ENCODE results near the gene STUB1. TPM values are rescaled to one million over a fixed set of nuclear protein-coding genes. Genes with fewer than 3 reads are reported as not detected.
A peak's percentile ranks its signal among the peaks of the same experiment; 100 is the strongest.
"Not testable (repeated sequence)": the region's sequence is repeated elsewhere in the genome, so short reads cannot be mapped to it uniquely, and the experiment has no call there.

The STUB1 gene
- total RNA-seq, 2 donors from 2014 or later = 86.6 to 105 TPM

GRCh38 chr16:684961-685696, 4.9 kb downstream of the STUB1 start:
- intact Hi-C loops (cut with DNase I, micrococcal nuclease) = no loop called here
- ATAC-seq (no peak), DNase-seq (peak in 1 of 2 donors; percentile 46)

GRCh38 chr16:685967-686366, 5.8 kb downstream of the STUB1 start:
- intact Hi-C loops (cut with DNase I, micrococcal nuclease) = no loop called here
- peak; percentile 13 for ATAC-seq

GRCh38 chr16:686459-687260, 6.5 kb downstream of the STUB1 start:
- ATAC-seq = no peak
- no peak for DNase-seq
- intact Hi-C loops (cut with DNase I, micrococcal nuclease) = no loop called here

More at GRCh38 chr16:685967-686366, 5.8 kb downstream of the STUB1 start:
- DNase-seq = peak in 1 of 2 donors; percentile 72

GRCh38 chr16:687499-687898, 7.3 kb downstream of the STUB1 start:
- ATAC-seq = no peak
- no peak for DNase-seq
- intact Hi-C loops (cut with DNase I, micrococcal nuclease) = no loop called here

GRCh38 chr16:689175-689897, 9.1 kb downstream of the STUB1 start:
- intact Hi-C loops (cut with DNase I, micrococcal nuclease) = no loop called here
- ATAC-seq (peak; percentile 1), DNase-seq (no peak)

- DNase-seq; ATAC-seq; intact Hi-C loops (cut with DNase I, micrococcal nuclease): not testable (repeated sequence)
These were observed 11.0 kb downstream of the STUB1 start for GRCh38 chr16:691242-691641.

- ATAC-seq = no peak
- DNase-seq = no peak
- intact Hi-C loops (cut with DNase I, micrococcal nuclease) = no loop called here
These were observed 12.3 kb downstream of the STUB1 start for GRCh38 chr16:692356-693108.

- ATAC-seq (no peak), DNase-seq (no peak)
- intact Hi-C loops (cut with DNase I, micrococcal nuclease) = no loop called here
These were observed 13.2 kb downstream of the STUB1 start for GRCh38 chr16:693364-693763.

GRCh38 chr16:693766-694165, 13.6 kb downstream of the STUB1 start:
- ATAC-seq = no peak
- intact Hi-C loops (cut with DNase I, micrococcal nuclease) = no loop called here
- no peak for DNase-seq

- intact Hi-C loops (cut with DNase I, micrococcal nuclease) = no loop called here
- DNase-seq = no peak
- ATAC-seq = no peak
These were observed 14.1 kb downstream of the STUB1 start for GRCh38 chr16:694187-694862.

- intact Hi-C loops (cut with DNase I, micrococcal nuclease) = no loop called here
- no peak for ATAC-seq
- DNase-seq = no peak
These were observed 14.7 kb downstream of the STUB1 start for GRCh38 chr16:694863-695354.

- ATAC-seq (peak; percentile 86), DNase-seq (peak; percentile 89 to 92)
- intact Hi-C loops (cut with DNase I, micrococcal nuclease) = no loop called here
These were observed 15.3 kb downstream of the STUB1 start for GRCh38 chr16:695355-696089.

- intact Hi-C loops (cut with DNase I, micrococcal nuclease) = no loop called here
- no peak for ATAC-seq
- no peak for DNase-seq
These were observed 18.9 kb downstream of the STUB1 start for GRCh38 chr16:698911-699671.

- intact Hi-C loops (cut with DNase I, micrococcal nuclease) = loop anchor here in 1 of 2 donors (10.0 kb wide), 1 partner anchor 54 kb away; no protein-coding TSS in a partner anchor
- ATAC-seq = peak; percentile 16
- no peak for DNase-seq
These were observed 20.7 kb downstream of the STUB1 start for GRCh38 chr16:700684-701584.

GRCh38 chr16:702341-702740, 22.1 kb downstream of the STUB1 start:
- intact Hi-C loops (cut with DNase I, micrococcal nuclease) = loop anchor here in 1 of 2 donors (10.0 kb wide), 1 partner anchor 52 kb away; no protein-coding TSS in a partner anchor
- ATAC-seq (no peak), DNase-seq (no peak)

- ATAC-seq (no peak), DNase-seq (no peak)
- intact Hi-C loops (cut with DNase I, micrococcal nuclease) = loop anchor here in 1 of 2 donors (10.0 kb wide), 1 partner anchor 51 kb away; no protein-coding TSS in a partner anchor
These were observed 23.2 kb downstream of the STUB1 start for GRCh38 chr16:703406-703805.

All from left colon (tissue), 2 donors.